Ovary (tissue), 9 donors: ENCODE measurements around the gene KCNK17. TPM values are rescaled to one million over a fixed set of nuclear protein-coding genes. Genes with fewer than 3 reads are reported as not detected.

Experiments used
- DNase-seq, 5 donors: peaks; one replicate each; pipeline ENCODE4 v3.0.0-alpha.2; 2019 to 2020
- H3K27ac ChIP-seq, 2 donors: fragments of 200-600 bp; one replicate each; pipeline versions ENCODE4 v1.5.1 to v1.8.0; 2019 to 2022
- H3K27me3 ChIP-seq: fragments of 200-600 bp; one replicate; pipeline ENCODE4 v1.8.0; 2022
- H3K36me3 ChIP-seq: fragments of 200-600 bp; sonication (generic); one replicate; pipeline ENCODE4 v1.5.1; 2019
- H3K4me1 ChIP-seq: one replicate; pipeline ENCODE4 v1.8.1; 2013; ENCODE audit warnings: mild to moderate bottlenecking, moderate library complexity; ENCODE audit not compliant: insufficient read depth
- H3K4me3 ChIP-seq: fragments of 200-600 bp; sonication (generic); one replicate; pipeline ENCODE4 v1.5.1; 2017
- H3K9me3 ChIP-seq, 2 donors: fragments of 200-600 bp in 1 of 2; sonication (generic) in 1 of 2; one replicate each; pipeline versions ENCODE4 v1.5.1 to v1.8.1; 2013 to 2019; ENCODE audit warnings: mild to moderate bottlenecking in 1 of 2, moderate library complexity in 1 of 2
- EP300 ChIP-seq: sonication (generic); formaldehyde crosslinking; IDR thresholded peaks from one replicate; pipeline ENCODE4 v1.6.1; 2017; ENCODE audit warnings: antibody characterized with exemption
- POLR2A ChIP-seq: fragments of 450-650 bp; IDR thresholded peaks from one replicate; pipeline ENCODE4 v1.6.1; 2017; ENCODE audit warnings: antibody characterized with exemption, mild to moderate bottlenecking, moderate library complexity
- WGBS, 3 donors: extraction: QIAGEN DNeasy Blood & Tissue Kit in 1 of 3; methylation state at CpG; one replicate each; pipeline versions ENCODE4 v1.1.5 to v1.1.7; 2013 to 2017; 5-methylcytosine and 5-hydroxymethylcytosine counted together
- intact Hi-C, 4 donors: fragments of 100-400 bp; cut with DNase I; formaldehyde crosslinking; loops; one replicate each; pipeline versions ENCODE4 v1.11.0 to v1.15.1; 2022 to 2023
- polyA plus RNA-seq, 2 donors: library from polyadenylated mRNA; stranded (reverse); fragments of 200-250 nt in 1 of 2; fragments of 350-450 nt in 1 of 2; fragmentation: Illumina TruSeq in 1 of 2; extraction: RNeasy Lipid Tissue Mini Kit (QIAGEN cat#74804) in 1 of 2; gene quantifications; one replicate each; pipeline ENCODE4 v1.2.3, GENCODE V29; 2013 to 2014
- total RNA-seq, 7 donors: library from RNA; depleted of rRNA in 2 of 7; stranded (reverse); fragments of >200 nt in 2 of 7; fragmentation: NEBNext Ultra II Directional in 3 of 7; extraction: Animal tissue kit (Norgen Biotek cat#: 25700) in 3 of 7; gene quantifications; one replicate each; pipeline versions ENCODE4 v1.1.0 to v1.2.4, GENCODE V29; 2016 to 2023
- TF ChIP-seq, protein P1 (sequence below), 3 donors: fragments of 450-650 bp in 2 of 3; fragments of 200-600 bp in 1 of 3; IDR thresholded peaks; one replicate each; pipeline versions ENCODE4 v1.5.1 to v1.8.0; 2016 to 2022; ENCODE audit warnings: antibody characterized with exemption in 3 of 3, mild to moderate bottlenecking in 1 of 3
- donor health status: DM: no; HTN: no; CAD: no; lungs with moderate emphysema.
- donor health status: DM: no; HTN: no; CAD: no.
- donor health status: Bipolar disorder and iron deficiency.
- donor health status: DM: yes; HTN: yes; CAD: no.
- donor health status: DM: no; HTN: no; CAD: no.
- donor health status: DM: yes; HTN: yes; CAD: no.

The KCNK17 gene
- total and polyA plus RNA-seq, 9 donors: 0.08 to 1.0 (median 0.35) TPM; not detected in 5

DNA sequence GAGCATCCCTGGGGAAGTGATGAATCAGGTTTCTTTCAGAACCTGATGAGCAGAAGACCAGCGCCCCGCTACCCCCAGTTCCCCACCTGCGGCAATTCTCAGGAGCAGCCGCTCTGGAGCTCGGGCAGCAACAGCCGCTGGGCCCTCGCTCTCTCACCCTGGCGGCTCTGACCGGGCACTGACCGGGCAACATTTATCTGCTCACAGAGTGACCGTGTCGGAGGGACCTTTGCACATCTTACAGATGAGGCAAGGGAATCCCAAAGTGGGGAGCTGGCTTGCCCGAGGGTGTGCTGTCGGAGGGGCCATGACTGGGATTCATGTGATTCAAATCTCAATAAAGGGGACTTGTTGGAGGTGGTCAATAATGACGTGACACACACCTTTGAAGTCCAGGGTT lies 34.5 kb upstream of the KCNK17 start:
- Histone ChIP-seq H3K27me3 (no peaks in the 10 kb centered on the region), H3K4me1 (peaks cover 2% of the 10 kb centered on the region), H3K4me3 (no peak overlapping the region), H3K36me3 (no peaks in the 10 kb centered on the region), H3K27ac (no peak overlapping the region), H3K9me3 (no peaks in the 10 kb centered on the region)
- no peak for DNase-seq
- TF ChIP-seq EP300: no peak
- TF ChIP-seq, protein P1, sequence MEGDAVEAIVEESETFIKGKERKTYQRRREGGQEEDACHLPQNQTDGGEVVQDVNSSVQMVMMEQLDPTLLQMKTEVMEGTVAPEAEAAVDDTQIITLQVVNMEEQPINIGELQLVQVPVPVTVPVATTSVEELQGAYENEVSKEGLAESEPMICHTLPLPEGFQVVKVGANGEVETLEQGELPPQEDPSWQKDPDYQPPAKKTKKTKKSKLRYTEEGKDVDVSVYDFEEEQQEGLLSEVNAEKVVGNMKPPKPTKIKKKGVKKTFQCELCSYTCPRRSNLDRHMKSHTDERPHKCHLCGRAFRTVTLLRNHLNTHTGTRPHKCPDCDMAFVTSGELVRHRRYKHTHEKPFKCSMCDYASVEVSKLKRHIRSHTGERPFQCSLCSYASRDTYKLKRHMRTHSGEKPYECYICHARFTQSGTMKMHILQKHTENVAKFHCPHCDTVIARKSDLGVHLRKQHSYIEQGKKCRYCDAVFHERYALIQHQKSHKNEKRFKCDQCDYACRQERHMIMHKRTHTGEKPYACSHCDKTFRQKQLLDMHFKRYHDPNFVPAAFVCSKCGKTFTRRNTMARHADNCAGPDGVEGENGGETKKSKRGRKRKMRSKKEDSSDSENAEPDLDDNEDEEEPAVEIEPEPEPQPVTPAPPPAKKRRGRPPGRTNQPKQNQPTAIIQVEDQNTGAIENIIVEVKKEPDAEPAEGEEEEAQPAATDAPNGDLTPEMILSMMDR (IDR thresholded peaks at IDR 0.05): no peak
- TF ChIP-seq POLR2A: no peak
- intact Hi-C loops: no loop called here
- WGBS, 3 donors: 93 to 95% (median 94%) methylated on average over 15 of the region's 15 CpGs

DNA sequence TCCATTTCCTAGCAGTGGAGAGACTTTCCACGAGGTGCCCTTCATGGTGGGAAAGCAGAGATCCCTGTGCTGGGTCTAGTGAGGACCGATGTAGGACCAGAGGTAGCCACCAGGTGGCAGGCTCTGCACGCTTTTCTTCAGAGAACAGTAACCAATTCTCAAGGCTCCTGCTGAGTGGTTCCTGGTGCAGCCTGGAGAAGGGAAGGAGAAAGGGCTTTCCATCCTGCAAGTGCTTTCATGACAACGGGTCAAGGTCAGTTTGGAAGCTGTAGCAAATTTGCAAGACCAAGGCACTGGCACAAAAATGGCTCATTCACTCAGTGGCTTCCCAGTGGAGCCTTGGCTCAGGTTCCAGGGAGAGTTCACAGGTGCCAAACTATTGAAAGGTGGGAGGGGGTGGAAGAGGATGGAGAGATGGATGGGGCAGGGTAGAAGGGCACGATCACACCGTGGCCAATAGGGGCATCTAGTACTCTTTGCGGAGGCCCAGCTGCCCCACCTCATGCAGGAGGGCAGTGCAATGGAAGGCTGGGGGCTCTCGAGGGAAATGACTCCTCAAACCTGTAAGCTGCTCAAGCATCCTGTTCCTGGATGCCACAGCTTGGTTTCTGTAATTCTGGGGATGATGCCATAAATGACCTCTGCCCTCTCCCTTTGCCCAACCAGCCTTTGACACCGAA lies 33.8 kb upstream of the KCNK17 start:
- Histone ChIP-seq H3K9me3 (no peaks in the 10 kb centered on the region), H3K27me3 (no peaks in the 10 kb centered on the region), H3K27ac (no peak overlapping the region), H3K4me3 (no peak overlapping the region), H3K36me3 (no peaks in the 10 kb centered on the region), H3K4me1 (peaks cover 7% of the 10 kb centered on the region)
- TF ChIP-seq, protein P1 (IDR thresholded peaks at IDR 0.05): peak; percentile 53 to 64 (median 59)
- no peak for TF ChIP-seq EP300
- WGBS, 3 donors: 37 to 42% (median 38%) methylated on average over 9 of the region's 9 CpGs
- DNase-seq: peak; percentile 51 to 83 (median 70)
- intact Hi-C loops: no loop called here

DNA sequence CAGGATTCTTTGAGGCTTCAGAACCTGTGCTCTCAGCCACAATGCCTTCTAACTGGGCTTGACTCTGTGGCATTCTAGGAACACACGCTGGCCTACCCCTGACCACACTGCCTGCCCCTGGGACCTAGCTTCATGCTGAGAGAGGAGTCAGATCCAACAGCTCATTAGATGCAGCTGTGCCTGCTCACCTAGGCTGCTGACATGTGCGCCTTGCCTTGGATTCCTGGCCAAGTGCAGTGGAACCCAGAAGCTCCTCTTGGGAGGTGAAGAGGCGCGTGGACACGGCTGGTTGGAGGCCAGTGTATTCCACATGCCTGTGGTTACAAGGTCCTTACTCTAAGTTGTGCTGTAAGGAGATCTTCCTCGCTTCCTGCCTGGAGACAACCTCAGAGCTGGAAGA lies 33.0 kb upstream of the KCNK17 start:
- no peaks in the 10 kb centered on the region for H3K36me3 ChIP-seq
- H3K27ac ChIP-seq: no peak overlapping the region
- TF ChIP-seq, protein P1 (IDR thresholded peaks at IDR 0.05): no peak
- TF ChIP-seq EP300 (no peak), POLR2A (no peak)
- intact Hi-C loops: no loop called here
- WGBS, 3 donors: 78 to 88% (median 82%) methylated on average over 6 of the region's 6 CpGs
- H3K4me3 ChIP-seq: no peak overlapping the region
- H3K4me1 ChIP-seq: peaks cover 13% of the 10 kb centered on the region
- H3K9me3 ChIP-seq: no peaks in the 10 kb centered on the region
- no peaks in the 10 kb centered on the region for H3K27me3 ChIP-seq
- DNase-seq: no peak

- Histone ChIP-seq H3K9me3 (no peaks in the 10 kb centered on the region), H3K36me3 (no peaks in the 10 kb centered on the region), H3K4me1 (peaks cover 16% of the 10 kb centered on the region), H3K27me3 (no peaks in the 10 kb centered on the region), H3K4me3 (no peak overlapping the region), H3K27ac (no peak overlapping the region)
- 80 to 82% (median 82%) methylated on average over 7 of the region's 7 CpGs for WGBS, 3 donors
- intact Hi-C loops: no loop called here
- no peak for DNase-seq
- TF ChIP-seq, protein P1 (IDR thresholded peaks at IDR 0.05): no peak
- no peak for TF ChIP-seq POLR2A
- no peak for TF ChIP-seq EP300
Measured at GRCh38 chr6:39344821-39345280, 30.6 kb upstream of the KCNK17 start.
